IMR-90 (cell line): ENCODE measurements around the gene PRKN.

ENCODE experiments used
- BHLHE40 ChIP-seq: fragments of 150-350 bp; IDR thresholded peaks from 2 replicates; pipeline ENCODE4 v1.6.1; 2016; ENCODE audit warnings: mild to moderate bottlenecking, low read depth, low read length
- CTCF ChIP-seq: conservative IDR thresholded peaks from 2 replicates; pipeline ENCODE4 v1.5.1; 2012; ENCODE audit warnings: mild to moderate bottlenecking, low read depth, low read length, improper control_type of control experiment
- FOS ChIP-seq: fragments of 150-350 bp; IDR thresholded peaks from 2 replicates; pipeline ENCODE4 v1.6.1; 2016; ENCODE audit warnings: low read depth, low read length
- MAZ ChIP-seq: IDR thresholded peaks from 2 replicates; pipeline ENCODE4 v1.6.1; 2012; ENCODE audit warnings: low read depth, mild to moderate bottlenecking, low read length, improper control_type of control experiment, moderate library complexity, borderline replicate concordance
- POLR2A ChIP-seq: IDR thresholded peaks from 2 replicates; pipeline ENCODE4 v1.6.1; 2012; ENCODE audit warnings: mild to moderate bottlenecking, low read depth, low read length
- RAD21 ChIP-seq: IDR thresholded peaks from 2 replicates; pipeline ENCODE4 v1.6.1; 2012; ENCODE audit warnings: low read length, improper control_type of control experiment
- SMC3 ChIP-seq: fragments of 150-350 bp; IDR thresholded peaks from 2 replicates; pipeline ENCODE4 v1.6.1; 2016; ENCODE audit warnings: low read depth, mild to moderate bottlenecking, antibody characterized with exemption, low read length, moderate library complexity
- TF ChIP-seq, protein P1 (sequence below): fragments of 150-350 bp; IDR thresholded peaks from 2 replicates; pipeline ENCODE4 v1.6.1; 2017; ENCODE audit warnings: mild to moderate bottlenecking, antibody characterized with exemption, low read length, low read depth
- TF ChIP-seq, protein P2 (sequence below): fragments of 150-350 bp; IDR thresholded peaks from 2 replicates; pipeline ENCODE4 v1.6.1; 2016; ENCODE audit warnings: low read depth, mild to moderate bottlenecking, low read length, moderate library complexity, borderline replicate concordance

- TF ChIP-seq POLR2A (no peak), CTCF (no peak), MAZ (no peak), BHLHE40 (no peak), SMC3 (no peak), RAD21 (no peak), FOS (no peak)
- TF ChIP-seq, protein P1, sequence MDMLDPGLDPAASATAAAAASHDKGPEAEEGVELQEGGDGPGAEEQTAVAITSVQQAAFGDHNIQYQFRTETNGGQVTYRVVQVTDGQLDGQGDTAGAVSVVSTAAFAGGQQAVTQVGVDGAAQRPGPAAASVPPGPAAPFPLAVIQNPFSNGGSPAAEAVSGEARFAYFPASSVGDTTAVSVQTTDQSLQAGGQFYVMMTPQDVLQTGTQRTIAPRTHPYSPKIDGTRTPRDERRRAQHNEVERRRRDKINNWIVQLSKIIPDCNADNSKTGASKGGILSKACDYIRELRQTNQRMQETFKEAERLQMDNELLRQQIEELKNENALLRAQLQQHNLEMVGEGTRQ, result no peak
- TF ChIP-seq, protein P2, sequence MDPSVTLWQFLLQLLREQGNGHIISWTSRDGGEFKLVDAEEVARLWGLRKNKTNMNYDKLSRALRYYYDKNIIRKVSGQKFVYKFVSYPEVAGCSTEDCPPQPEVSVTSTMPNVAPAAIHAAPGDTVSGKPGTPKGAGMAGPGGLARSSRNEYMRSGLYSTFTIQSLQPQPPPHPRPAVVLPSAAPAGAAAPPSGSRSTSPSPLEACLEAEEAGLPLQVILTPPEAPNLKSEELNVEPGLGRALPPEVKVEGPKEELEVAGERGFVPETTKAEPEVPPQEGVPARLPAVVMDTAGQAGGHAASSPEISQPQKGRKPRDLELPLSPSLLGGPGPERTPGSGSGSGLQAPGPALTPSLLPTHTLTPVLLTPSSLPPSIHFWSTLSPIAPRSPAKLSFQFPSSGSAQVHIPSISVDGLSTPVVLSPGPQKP, result no peak
These were observed 1351.2 kb downstream of the PRKN start for GRCh38 chr6:161376367-161376766.
